Endothelial cell of umbilical vein (primary cell): ENCODE data around the gene ATP11B. TPM values are rescaled to one million over a fixed set of nuclear protein-coding genes. Genes with fewer than 3 reads are reported as not detected.

Experiments
- BruUV-seq: library from RNA; stranded (reverse); fragments of 400-500 nt; replicated peaks from 2 replicates; lab custom pipeline; 2021; lab: Mats Ljungman, UMichigan
- CTCF ChIA-PET: fragments of 300-600, 350-600 bp; sonication (Branson Sonifier 250); formaldehyde crosslinking; loops from one replicate; lab custom pipeline; 2021; ENCODE audit warnings: antibody characterized with exemption, inconsistent platforms; lab: Charles Lee
- POLR2A ChIA-PET: fragments of 300-600, 350-600 bp; sonication (Branson Sonifier 250); formaldehyde crosslinking; loops from one replicate; lab custom pipeline; 2021; ENCODE audit warnings: antibody characterized with exemption, inconsistent platforms; lab: Charles Lee
- DNase-seq: peaks from one replicate; pipeline ENCODE4 v3.0.0-alpha.2; 2011; ENCODE audit warnings: low read depth, low spot score
- FAIRE-seq: peaks from 2 replicates; lab custom pipeline; 2011; peaks lifted over from hg19 to GRCh38; lab: Jason Lieb, UNC
- H2AFZ ChIP-seq: 2 replicates; pipeline ENCODE4 v1.6.0; 2012; ENCODE audit warnings: low read depth, low read length, control low read depth, inconsistent platforms
- H3K27ac ChIP-seq: 2 replicates; pipeline ENCODE4 v1.5.1; 2011; ENCODE audit warnings: low read depth, mild to moderate bottlenecking, control low read depth, low read length, moderate library complexity; ENCODE audit not compliant: insufficient read depth
- H3K27me3 ChIP-seq, 2 experiments: 2 replicates each; pipeline versions ENCODE4 v1.6.0 to v1.6.1; 2011; ENCODE audit warnings: low read length in 2 of 2, mixed read lengths in 1 of 2; ENCODE audit not compliant: control insufficient read depth in 2 of 2, insufficient read depth in 2 of 2
- H3K36me3 ChIP-seq, 2 experiments: 2 replicates in 1 of 2; 3 replicates in 1 of 2; pipeline ENCODE4 v1.5.1; 2011; ENCODE audit warnings: low read length in 2 of 2, mild to moderate bottlenecking in 1 of 2, moderate library complexity in 1 of 2; ENCODE audit not compliant: control insufficient read depth in 2 of 2, insufficient read depth in 2 of 2; ENCODE audit errors: extremely low read depth in 1 of 2
- H3K4me1 ChIP-seq: 3 replicates; pipeline ENCODE4 v1.5.1; 2011; ENCODE audit warnings: mild to moderate bottlenecking, low read length; ENCODE audit not compliant: control insufficient read depth, insufficient read depth; ENCODE audit errors: extremely low read depth
- H3K4me2 ChIP-seq: 2 replicates; pipeline ENCODE4 v1.6.1; 2011; ENCODE audit warnings: low read length, control low read depth, mixed read lengths; ENCODE audit not compliant: insufficient read depth
- H3K4me3 ChIP-seq, 3 experiments: fragments of 200-600 bp in 1 of 3; sonication (generic), shearing (Covaris generic) in 1 of 3; replicated peaks in 1 of 3; 2 replicates each; pipeline ENCODE4 v1.5.1; 2011 to 2016; ENCODE audit warnings: control low read depth in 3 of 3, low read length in 3 of 3, mild to moderate bottlenecking in 2 of 3, inconsistent platforms in 1 of 3, low read depth in 1 of 3, moderate library complexity in 1 of 3; ENCODE audit not compliant: insufficient read depth in 1 of 3
- H3K79me2 ChIP-seq: 2 replicates; pipeline ENCODE4 v1.6.0; 2012; ENCODE audit warnings: low read length, inconsistent platforms; ENCODE audit not compliant: control insufficient read depth, insufficient read depth
- H3K9ac ChIP-seq: replicated peaks from 2 replicates; pipeline ENCODE3; 2011; ENCODE audit warnings: low read length, control low read depth; ENCODE audit not compliant: insufficient read depth; ENCODE audit errors: extremely low read depth
- H3K9me1 ChIP-seq: replicated peaks from 3 replicates; pipeline ENCODE4 v1.6.0; 2011; ENCODE audit warnings: mild to moderate bottlenecking, low read length; ENCODE audit not compliant: control insufficient read depth, insufficient read depth; ENCODE audit errors: extremely low read depth
- H3K9me3 ChIP-seq: replicated peaks from 2 replicates; pipeline ENCODE4 v1.5.1; 2012; ENCODE audit warnings: low read length, inconsistent platforms; ENCODE audit not compliant: control insufficient read depth, insufficient read depth
- H4K20me1 ChIP-seq: replicated peaks from 2 replicates; pipeline ENCODE3; 2011; ENCODE audit warnings: mild to moderate bottlenecking, low read length; ENCODE audit not compliant: control insufficient read depth, insufficient read depth; ENCODE audit errors: extremely low read depth
- JUN ChIP-seq: IDR thresholded peaks from 2 replicates; pipeline ENCODE4 v1.6.1; 2011; ENCODE audit warnings: borderline replicate concordance, low read depth; ENCODE audit not compliant: insufficient read length, insufficient read depth
- MYC ChIP-seq: IDR thresholded peaks from one replicate; pipeline ENCODE4 v1.6.1; 2011; ENCODE audit warnings: mild to moderate bottlenecking, low read depth, low read length
- POLR2A ChIP-seq: IDR thresholded peaks from 2 replicates; pipeline ENCODE4 v1.6.1; 2012; ENCODE audit warnings: low read depth, mild to moderate bottlenecking, control low read depth, low read length
- POLR2AphosphoS5 ChIP-seq: IDR thresholded peaks from 2 replicates; pipeline ENCODE4 v1.6.1; 2012; ENCODE audit warnings: low read depth, mild to moderate bottlenecking, control low read depth, low read length, moderate library complexity; ENCODE audit not compliant: insufficient read depth
- dilution Hi-C: fragments of 300-500 bp; cut with MboI; formaldehyde crosslinking; loops from one replicate; pipeline ENCODE4 v1.15.0; 2019; ENCODE audit warnings: low sequenced_read_pairs; ENCODE audit not compliant: extremely low pct_ligation_motif_present
- intact Hi-C: fragments of 100-400 bp; cut with micrococcal nuclease; formaldehyde crosslinking; loops from one replicate; pipeline ENCODE4 v1.10.0; 2022
- polyA plus RNA-seq, 4 experiments: library from polyadenylated mRNA; depleted of rRNA in 3 of 4; stranded (reverse) in 3 of 4; unstranded in 1 of 4; fragments of >200 nt; gene quantifications; 2 replicates each; pipeline versions ENCODE4 v1.2.1 to v1.2.3, GENCODE V29; 2011 to 2012; ENCODE audit warnings: missing spikeins in 1 of 4
- total RNA-seq: library from RNA; stranded (reverse); gene quantifications from 2 replicates; pipeline ENCODE4 v1.2.3, GENCODE V29; 2021
- TF ChIP-seq, protein P1 (sequence below): IDR thresholded peaks from 2 replicates; pipeline ENCODE4 v1.6.1; 2011; ENCODE audit not compliant: insufficient read depth, insufficient read length

Gene ATP11B
- total and polyA plus RNA-seq, 2 donors (not counting 3 experiments of a cell fraction or from before 2014, with no cell fraction given) = 10.1 to 49.3 TPM

DNA sequence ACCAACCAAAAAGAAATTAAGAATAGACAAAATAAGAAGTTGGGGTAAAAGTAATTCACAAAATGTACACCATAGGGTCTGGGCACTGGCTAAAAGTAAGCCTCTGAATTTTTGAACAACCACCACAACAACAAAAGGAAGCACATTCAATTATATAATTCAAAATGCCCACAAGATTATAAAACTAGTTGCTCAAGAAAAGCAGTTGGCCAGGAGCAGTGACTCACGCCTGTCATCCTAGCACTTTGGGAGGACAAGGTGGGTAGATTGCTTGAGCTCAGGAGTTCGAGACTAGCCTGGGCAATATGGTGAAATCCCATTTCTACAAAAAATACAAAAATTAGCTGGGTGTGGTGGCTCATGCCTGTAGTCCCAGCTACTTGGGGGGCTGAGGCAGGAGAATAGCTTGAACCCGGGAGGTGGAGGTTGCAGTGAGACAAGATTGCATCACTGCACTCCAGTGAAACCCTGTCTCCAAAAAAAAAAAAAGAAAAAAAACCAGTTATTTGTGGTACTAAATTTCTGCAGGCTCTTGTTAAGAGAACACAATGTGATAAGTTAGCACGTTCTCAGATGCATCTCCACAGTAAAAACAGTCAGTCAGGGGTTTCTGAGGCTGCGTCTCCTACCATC, 6.6 kb upstream of the ATP11B start:
- no peak for FAIRE-seq
- CTCF ChIA-PET = interaction anchor here (1.2 kb wide), 1 partner anchor 56 kb away, joined by 3 read pairs; no protein-coding TSS in a partner anchor
- Histone ChIP-seq H3K9ac (no peak overlapping the region), H3K79me2 (no peaks in the 10 kb centered on the region), H4K20me1 (no peaks in the 10 kb centered on the region), H2AFZ (no peak overlapping the region), H3K4me3 (no peak overlapping the region), H3K4me2 (no peak overlapping the region), H3K4me1 (peaks cover 30% of the 10 kb centered on the region), H3K9me1 (no peaks in the 10 kb centered on the region), H3K9me3 (no peaks in the 10 kb centered on the region), H3K27me3 (no peaks in the 10 kb centered on the region), H3K36me3 (no peaks in the 10 kb centered on the region), H3K27ac (no peak overlapping the region)
- DNase-seq = no peak
- TF ChIP-seq MYC = no peak
- no peak for TF ChIP-seq POLR2AphosphoS5
- TF ChIP-seq POLR2A = no peak
- POLR2A ChIA-PET = no interaction called here
- intact Hi-C loops = no loop called here
- BruUV-seq = no TSS peak
- dilution Hi-C loops = no loop called here

DNA sequence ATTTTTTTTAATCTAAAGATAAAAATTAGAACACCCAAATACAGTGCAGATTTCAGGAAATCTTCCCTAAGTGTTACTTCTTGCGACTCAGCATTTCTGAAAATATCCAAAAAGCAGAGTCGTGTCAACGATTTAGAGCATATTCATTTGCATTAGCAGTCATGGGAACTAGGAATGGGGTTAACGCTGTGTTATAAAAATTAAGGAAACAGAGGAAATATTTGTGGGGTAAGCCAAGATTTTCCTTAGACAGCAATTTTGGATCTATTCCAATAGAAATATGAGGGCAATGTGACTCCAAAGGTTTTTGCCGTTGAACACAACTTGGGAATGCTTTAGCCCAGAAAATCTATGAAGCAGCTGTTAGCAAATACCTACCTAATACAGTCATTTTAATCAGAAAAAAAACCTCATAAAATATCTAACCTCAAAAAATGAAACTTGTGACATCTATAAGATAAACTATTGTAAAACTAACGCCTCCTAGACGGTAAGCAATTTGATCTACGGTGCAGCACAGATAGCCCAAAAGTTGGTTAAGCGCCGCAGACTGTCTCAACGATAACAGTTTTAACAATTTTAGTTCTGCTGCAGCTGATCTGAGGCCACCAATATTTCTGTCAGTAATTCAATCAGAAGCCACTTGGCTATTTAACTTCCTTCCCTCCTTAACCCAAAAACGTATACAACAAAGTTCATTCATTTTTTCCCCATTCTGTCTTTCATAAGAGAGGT, 5.8 kb upstream of the ATP11B start:
- Histone ChIP-seq H2AFZ (no peak overlapping the region), H3K4me3 (no peak overlapping the region), H3K79me2 (no peaks in the 10 kb centered on the region), H3K27ac (no peak overlapping the region), H3K27me3 (no peaks in the 10 kb centered on the region), H3K4me1 (peaks cover 30% of the 10 kb centered on the region), H3K36me3 (no peaks in the 10 kb centered on the region), H3K9ac (no peak overlapping the region), H3K9me1 (no peaks in the 10 kb centered on the region), H3K4me2 (peak overlapping the region; percentile 51), H4K20me1 (no peaks in the 10 kb centered on the region), H3K9me3 (no peaks in the 10 kb centered on the region)
- intact Hi-C loops = no loop called here
- dilution Hi-C loops = no loop called here
- peak; percentile 25 for TF ChIP-seq JUN
- TF ChIP-seq, protein P1, sequence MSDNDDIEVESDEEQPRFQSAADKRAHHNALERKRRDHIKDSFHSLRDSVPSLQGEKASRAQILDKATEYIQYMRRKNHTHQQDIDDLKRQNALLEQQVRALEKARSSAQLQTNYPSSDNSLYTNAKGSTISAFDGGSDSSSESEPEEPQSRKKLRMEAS = no peak
- BruUV-seq = no TSS peak
- DNase-seq (peak; percentile 89), FAIRE-seq (peak; percentile 56)
- POLR2A ChIA-PET = no interaction called here
- CTCF ChIA-PET = interaction anchor here (0.5 to 1.2 kb wide), 2 partner anchors 50 to 55 kb away, joined by 3 read pairs; no protein-coding TSS in a partner anchor
